ENCODE data around the gene ANO6. TPM values are rescaled to one million over a fixed set of nuclear protein-coding genes. Genes with fewer than 3 reads are reported as not detected.

Gene ANO6
- total and polyA plus RNA-seq, 5 donors: 14.4 to 51.0 (median 46.8) TPM

DNA sequence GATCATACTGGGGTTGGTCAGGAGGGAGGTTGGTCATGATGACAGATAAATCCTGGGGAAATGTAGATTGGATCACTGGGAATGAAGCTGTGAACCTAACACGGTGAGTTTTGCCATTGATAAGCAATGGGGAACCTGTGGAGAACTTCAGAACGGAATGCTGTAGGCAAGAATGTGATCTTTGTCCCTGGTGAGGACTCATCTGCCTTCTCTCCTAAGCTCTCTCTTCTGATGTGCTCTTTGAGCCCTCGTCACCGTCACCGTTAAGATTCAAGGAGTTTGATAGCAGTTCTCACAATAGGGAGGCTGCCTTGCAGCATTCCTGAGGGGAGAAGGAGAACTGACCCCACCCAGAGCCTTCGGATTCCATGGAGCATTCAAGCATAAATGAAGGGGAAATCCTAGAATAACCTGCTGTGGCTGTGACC lies 217.6 kb downstream of the ANO6 start:
- Histone ChIP-seq H3K9me3 (ENCODE audit: control insufficient read depth, low read length) (no peaks in the 10 kb centered on the region), H3K27ac (ENCODE audit: low read length) (no peak overlapping the region), H3K4me3 (ENCODE audit: low read length) (no peak overlapping the region), H3K27me3 (ENCODE audit: control insufficient read depth, insufficient read depth) (no peaks in the 10 kb centered on the region), H3K4me1 (ENCODE audit: control insufficient read depth, insufficient read depth, low read length) (peaks cover 6% of the 10 kb centered on the region)
- ATAC-seq (no peak), DNase-seq (no peak)
- WGBS: 69% methylated on average over 6 of the region's 6 CpGs
- intact Hi-C loops (cut with DNase I): no loop called here

DNA sequence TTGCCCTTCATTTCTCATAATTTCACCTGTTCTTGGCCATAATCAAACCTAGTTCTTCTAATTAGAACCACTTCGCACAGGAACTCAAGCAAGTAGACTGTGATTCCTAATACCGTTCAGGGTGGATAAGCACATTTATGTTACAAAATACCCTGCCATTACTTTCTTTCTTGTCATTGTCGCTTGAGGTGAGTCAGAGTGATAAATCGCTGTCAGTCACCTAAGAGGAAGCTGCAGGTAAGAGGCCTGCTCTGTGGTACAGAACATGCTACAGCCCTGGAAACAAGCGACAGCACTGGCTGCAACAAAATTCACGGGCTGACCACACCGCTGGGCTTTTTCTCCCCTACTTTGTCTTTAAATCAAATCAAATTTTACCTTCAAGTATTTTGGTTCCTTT lies 218.2 kb downstream of the ANO6 start:
- no peak overlapping the region for H3K4me3 ChIP-seq (ENCODE audit: low read length)
- ATAC-seq (no peak), DNase-seq (no peak)
- WGBS: 96% methylated on average over 7 of the region's 7 CpGs
- no peaks in the 10 kb centered on the region for H3K27me3 ChIP-seq (ENCODE audit: control insufficient read depth, insufficient read depth)
- intact Hi-C loops (cut with DNase I): no loop called here
- peaks cover 6% of the 10 kb centered on the region for H3K4me1 ChIP-seq (ENCODE audit: control insufficient read depth, insufficient read depth, low read length)
- no peak overlapping the region for H3K27ac ChIP-seq (ENCODE audit: low read length)
- no peaks in the 10 kb centered on the region for H3K9me3 ChIP-seq (ENCODE audit: control insufficient read depth, low read length)

DNA sequence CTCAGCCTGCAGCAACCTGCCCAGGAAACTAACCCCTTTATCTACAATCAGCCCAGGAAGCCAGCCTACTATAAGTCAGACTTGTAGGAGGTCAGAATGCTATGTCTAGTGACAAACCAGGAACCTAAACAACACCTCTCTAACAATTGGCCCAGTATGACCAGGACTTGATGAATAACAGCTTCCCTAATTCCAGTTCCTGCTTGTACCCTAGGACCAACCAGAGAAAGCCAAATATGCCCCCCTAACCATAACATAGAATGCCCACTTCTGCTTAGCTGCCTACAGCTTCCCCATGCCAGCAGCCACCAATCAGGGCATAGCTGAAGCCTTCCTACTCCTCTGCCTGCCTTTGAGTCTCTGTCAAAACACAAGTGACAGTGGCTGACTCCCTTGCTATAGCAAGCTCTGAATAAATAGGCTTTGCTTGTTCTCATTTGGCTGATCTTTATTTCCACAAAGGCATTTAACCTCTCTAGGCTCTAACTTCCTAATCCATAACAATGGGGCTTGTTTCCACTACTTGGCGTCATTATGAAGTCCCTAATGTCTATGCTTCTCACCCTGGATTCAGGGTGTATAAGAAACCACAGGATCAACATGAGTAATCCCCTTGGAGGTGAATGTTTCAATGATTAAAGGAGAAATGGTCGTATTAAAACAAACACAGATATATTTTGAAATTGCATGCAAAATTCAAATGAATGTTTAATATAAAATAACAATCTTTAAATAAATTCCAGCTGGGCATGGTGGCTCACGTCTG lies 220.2 kb downstream of the ANO6 start:
- Histone ChIP-seq H3K4me1 (ENCODE audit: control insufficient read depth, insufficient read depth, low read length) (peaks cover 6% of the 10 kb centered on the region), H3K9me3 (ENCODE audit: control insufficient read depth, low read length) (no peaks in the 10 kb centered on the region), H3K4me3 (ENCODE audit: low read length) (no peak overlapping the region), H3K27me3 (ENCODE audit: control insufficient read depth, insufficient read depth) (no peaks in the 10 kb centered on the region), H3K27ac (ENCODE audit: low read length) (no peak overlapping the region)
- 84% methylated on average over 3 of the region's 3 CpGs for WGBS
- ATAC-seq (peak; percentile 51 to 64), DNase-seq (peak in 1 of 3 donors; percentile 24)
- intact Hi-C loops (cut with DNase I): no loop called here

DNA sequence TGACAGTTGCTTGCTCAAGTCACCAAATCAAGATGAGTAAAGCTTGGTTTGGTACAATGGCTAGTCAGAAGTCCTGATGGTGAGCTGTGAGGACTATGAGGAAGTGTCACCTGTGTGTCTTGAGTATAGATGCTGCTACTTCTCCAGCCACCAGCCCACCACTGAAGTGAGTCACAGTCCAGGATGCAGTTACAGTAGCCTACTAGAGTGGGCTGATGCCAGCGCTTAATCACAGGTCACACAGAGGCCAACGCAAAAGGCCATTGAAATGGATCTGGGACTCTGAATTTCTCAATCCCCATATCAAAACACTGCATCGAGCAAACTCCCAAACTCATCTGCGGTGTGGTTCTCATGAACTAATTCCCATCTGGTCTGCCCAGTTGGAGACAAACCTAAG lies 223.1 kb downstream of the ANO6 start:
- peaks cover 5% of the 10 kb centered on the region for H3K4me1 ChIP-seq (ENCODE audit: control insufficient read depth, insufficient read depth, low read length)
- no peaks in the 10 kb centered on the region for H3K27me3 ChIP-seq (ENCODE audit: control insufficient read depth, insufficient read depth)
- intact Hi-C loops (cut with DNase I): no loop called here
- DNase-seq: no peak
- no peak overlapping the region for H3K27ac ChIP-seq (ENCODE audit: low read length)
- ATAC-seq: no peak
- no peak overlapping the region for H3K4me3 ChIP-seq (ENCODE audit: low read length)
- H3K9me3 ChIP-seq (ENCODE audit: control insufficient read depth, low read length): no peaks in the 10 kb centered on the region
- WGBS: 96% methylated on average over 4 of the region's 4 CpGs

DNA sequence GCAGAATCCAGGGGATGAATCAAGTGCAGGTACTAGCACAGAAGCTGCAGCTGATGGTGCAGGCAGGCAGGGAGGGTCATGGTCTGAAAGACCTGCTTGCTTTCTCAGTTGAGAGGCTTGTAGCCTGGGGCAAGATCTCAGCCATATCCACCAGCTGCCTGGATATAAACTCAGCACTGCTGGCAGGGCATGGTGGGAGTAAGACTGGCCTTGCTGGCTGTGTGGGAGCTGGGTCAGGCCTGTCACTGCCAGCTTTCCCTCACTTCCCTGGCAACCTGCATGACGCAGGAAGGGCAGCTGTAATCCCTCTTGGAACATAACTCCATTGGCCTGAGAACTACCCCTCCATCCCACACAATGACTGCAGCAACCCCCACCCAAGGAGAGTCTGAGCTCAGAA lies 230.1 kb downstream of the ANO6 start:
- DNase-seq (no peak), ATAC-seq (no peak)
- intact Hi-C loops (cut with DNase I): no loop called here
- Histone ChIP-seq H3K4me3 (ENCODE audit: low read length) (no peak overlapping the region), H3K27me3 (ENCODE audit: control insufficient read depth, insufficient read depth) (no peaks in the 10 kb centered on the region), H3K9me3 (ENCODE audit: control insufficient read depth, low read length) (no peaks in the 10 kb centered on the region), H3K27ac (ENCODE audit: low read length) (no peak overlapping the region), H3K4me1 (ENCODE audit: control insufficient read depth, insufficient read depth, low read length) (no peaks in the 10 kb centered on the region)
- 77% methylated on average over 1 of the region's 1 CpG for WGBS

DNA sequence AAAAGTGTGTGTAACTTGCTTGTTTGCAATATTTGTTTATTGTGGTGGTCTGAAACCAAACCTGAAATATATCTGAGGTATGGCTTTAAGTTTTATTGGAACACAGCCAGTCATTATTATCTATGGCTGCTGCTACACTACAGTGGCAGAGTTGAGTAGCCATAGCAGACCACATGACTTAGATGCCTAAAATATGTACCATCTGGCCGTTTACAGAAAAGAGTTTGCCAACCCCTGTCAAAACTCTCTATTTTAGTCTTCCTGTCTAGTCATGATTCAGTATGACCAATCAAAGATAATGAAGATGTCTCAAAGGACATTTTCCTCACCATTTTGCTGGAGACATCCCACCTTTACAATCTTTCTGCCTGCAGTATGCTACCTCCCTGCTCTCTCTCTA lies 242.3 kb downstream of the ANO6 start:
- 12% methylated on average over 1 of the region's 1 CpG for WGBS
- DNase-seq (no peak), ATAC-seq (no peak)
- Histone ChIP-seq H3K27ac (ENCODE audit: low read length) (no peak overlapping the region), H3K9me3 (ENCODE audit: control insufficient read depth, low read length) (no peaks in the 10 kb centered on the region), H3K4me3 (ENCODE audit: low read length) (no peak overlapping the region), H3K27me3 (ENCODE audit: control insufficient read depth, insufficient read depth) (no peaks in the 10 kb centered on the region), H3K4me1 (ENCODE audit: control insufficient read depth, insufficient read depth, low read length) (no peaks in the 10 kb centered on the region)
- intact Hi-C loops (cut with DNase I): no loop called here

DNA sequence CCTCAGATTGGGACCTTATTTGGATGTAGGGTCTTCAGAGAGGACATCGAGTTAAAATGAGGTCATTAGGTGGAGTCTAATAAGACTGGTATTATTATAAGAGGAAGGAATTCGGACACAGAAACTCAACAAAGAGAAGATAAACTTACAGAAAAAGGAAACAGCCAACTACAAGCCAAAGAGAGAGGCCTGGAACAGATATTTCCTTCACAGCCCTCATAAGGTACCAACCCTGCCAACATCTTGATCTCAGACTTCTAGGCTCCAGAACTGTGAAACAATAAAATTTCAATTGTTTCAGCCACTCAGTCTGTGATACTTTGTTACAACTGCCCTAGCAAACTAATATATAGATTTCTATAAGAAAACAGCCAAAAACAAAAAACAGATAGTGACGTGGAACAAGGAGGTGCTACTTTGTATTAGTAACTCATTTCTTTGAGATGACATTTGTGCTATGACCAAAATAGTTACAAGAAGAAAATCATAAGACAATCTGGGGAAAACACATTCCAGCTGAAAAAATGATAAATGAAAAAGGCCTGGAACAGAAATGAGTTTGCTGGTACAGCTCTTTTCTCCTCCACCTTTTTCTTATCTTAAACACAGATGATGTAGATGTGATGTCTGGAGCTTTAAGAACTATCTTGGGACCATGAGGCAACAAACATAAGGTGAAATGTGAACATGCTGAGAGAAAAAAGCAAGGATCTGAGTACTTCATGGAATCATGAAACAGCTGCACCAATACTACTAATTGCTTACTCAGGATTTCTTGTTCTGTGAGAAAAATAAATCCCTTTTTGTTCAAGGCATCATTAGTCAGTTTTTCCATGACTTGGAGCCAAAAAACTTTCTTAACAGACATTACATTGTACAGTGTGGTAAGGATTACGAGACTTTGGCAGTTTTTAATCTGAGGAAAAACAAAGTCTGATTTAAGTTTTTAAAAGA lies 243.2 kb downstream of the ANO6 start:
- no peaks in the 10 kb centered on the region for H3K27me3 ChIP-seq (ENCODE audit: control insufficient read depth, insufficient read depth)
- ATAC-seq: peak; percentile 82 to 86
- H3K4me1 ChIP-seq (ENCODE audit: control insufficient read depth, insufficient read depth, low read length): no peaks in the 10 kb centered on the region
- 41% methylated on average over 4 of the region's 4 CpGs for WGBS
- H3K27ac ChIP-seq (ENCODE audit: low read length): no peak overlapping the region
- intact Hi-C loops (cut with DNase I): no loop called here
- DNase-seq: no peak
- H3K9me3 ChIP-seq (ENCODE audit: control insufficient read depth, low read length): no peaks in the 10 kb centered on the region
- H3K4me3 ChIP-seq (ENCODE audit: low read length): no peak overlapping the region

DNA sequence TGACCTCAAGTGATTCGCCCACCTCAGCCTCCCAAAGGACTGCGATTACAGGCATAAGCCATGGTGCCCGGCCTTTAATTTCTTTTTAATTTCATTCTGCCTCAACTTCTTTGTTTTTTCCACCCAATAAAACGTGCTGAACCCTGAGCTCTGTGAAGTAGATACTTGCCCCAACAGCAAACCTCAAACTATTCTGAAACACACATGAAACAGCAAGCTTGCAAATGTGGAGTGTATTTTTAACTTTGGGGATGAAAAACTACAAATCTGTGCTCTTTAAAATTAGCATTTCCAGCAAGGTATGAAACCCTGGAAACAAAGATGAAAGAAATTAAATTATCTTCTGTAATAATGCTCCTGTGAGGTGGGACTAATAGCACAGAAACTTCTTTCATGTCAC lies 246.6 kb downstream of the ANO6 start:
- DNase-seq (no peak), ATAC-seq (no peak)
- Histone ChIP-seq H3K4me1 (ENCODE audit: control insufficient read depth, insufficient read depth, low read length) (no peaks in the 10 kb centered on the region), H3K9me3 (ENCODE audit: control insufficient read depth, low read length) (no peaks in the 10 kb centered on the region), H3K27me3 (ENCODE audit: control insufficient read depth, insufficient read depth) (no peaks in the 10 kb centered on the region), H3K4me3 (ENCODE audit: low read length) (no peak overlapping the region), H3K27ac (ENCODE audit: low read length) (no peak overlapping the region)
- whole genome bisulfite sequencing: 84% methylated on average over 4 of the region's 4 CpGs
- intact Hi-C loops (cut with DNase I): no loop called here

DNA sequence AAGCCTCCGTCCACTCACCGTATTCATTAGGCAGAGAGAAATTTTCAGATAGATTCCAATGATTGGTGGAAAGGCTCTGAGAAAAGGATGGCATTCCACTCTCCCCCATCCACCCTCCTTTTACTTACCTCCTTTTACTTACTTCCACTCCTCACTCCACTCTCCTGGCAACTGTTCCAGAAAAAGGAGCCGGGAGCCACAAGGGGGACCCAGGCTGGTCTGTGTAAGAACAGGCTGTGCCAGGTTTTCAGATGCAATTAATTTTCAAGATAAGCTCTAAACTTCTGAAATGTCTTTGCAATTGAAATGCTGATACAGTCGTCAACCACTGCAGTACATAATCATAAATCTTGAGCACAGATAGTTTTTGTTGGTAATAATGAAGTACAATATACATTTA lies 248.8 kb downstream of the ANO6 start:
- no peak overlapping the region for H3K4me3 ChIP-seq (ENCODE audit: low read length)
- peak in 2 of 3 donors; percentile 46 to 64 for DNase-seq
- no peak overlapping the region for H3K27ac ChIP-seq (ENCODE audit: low read length)
- peak in 1 of 2 donors; percentile 48 for ATAC-seq
- 56% methylated on average over 4 of the region's 4 CpGs for WGBS
- H3K4me1 ChIP-seq (ENCODE audit: control insufficient read depth, insufficient read depth, low read length): no peaks in the 10 kb centered on the region
- no peaks in the 10 kb centered on the region for H3K27me3 ChIP-seq (ENCODE audit: control insufficient read depth, insufficient read depth)
- H3K9me3 ChIP-seq (ENCODE audit: control insufficient read depth, low read length): no peaks in the 10 kb centered on the region
- intact Hi-C loops (cut with DNase I): no loop called here

DNA sequence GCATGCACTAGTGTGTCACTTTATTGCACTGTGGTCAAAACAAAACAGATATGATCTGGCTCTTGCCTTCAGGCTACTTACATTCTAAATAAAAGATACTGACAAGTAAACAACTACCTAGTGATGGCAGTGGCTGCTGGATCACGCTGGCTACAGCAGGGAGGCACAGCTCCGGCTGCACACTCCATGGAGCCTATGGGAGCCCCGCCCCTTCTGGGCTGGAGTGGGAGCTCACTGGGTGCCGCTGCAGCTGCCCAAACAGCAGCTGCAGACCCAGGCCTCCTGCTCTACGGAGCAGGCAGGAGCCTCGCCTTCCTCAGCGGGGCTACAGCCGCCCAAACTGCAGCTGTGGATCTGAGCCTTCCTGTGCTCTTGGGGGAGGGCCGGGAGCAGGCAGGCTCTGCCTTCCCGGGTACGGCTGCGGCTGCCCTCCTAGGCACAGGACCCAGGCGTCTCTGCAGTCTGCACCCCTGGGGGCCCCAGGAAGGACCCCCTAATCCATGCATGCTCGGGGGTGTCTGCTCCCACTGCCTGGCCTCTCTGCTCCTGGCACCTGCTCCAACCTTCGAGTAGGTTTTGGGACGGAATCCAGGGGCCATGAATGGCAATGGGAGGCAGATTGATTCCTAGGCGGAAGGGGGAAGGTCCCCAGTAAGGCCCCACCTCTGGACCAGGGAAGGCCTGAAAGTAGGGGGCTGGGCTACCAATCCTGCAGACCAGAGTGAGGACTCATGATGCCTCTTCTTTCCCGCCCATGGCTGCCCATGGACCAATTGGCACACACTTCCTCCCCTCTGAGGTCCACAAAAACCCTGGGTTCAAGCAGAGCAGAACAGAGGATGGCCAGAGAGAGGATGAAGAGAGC lies 253.1 kb downstream of the ANO6 start:
- intact Hi-C loops (cut with DNase I): no loop called here
- no peak for ATAC-seq
- Histone ChIP-seq H3K9me3 (ENCODE audit: control insufficient read depth, low read length) (no peaks in the 10 kb centered on the region), H3K27ac (ENCODE audit: low read length) (no peak overlapping the region), H3K4me3 (ENCODE audit: low read length) (no peak overlapping the region), H3K4me1 (ENCODE audit: control insufficient read depth, insufficient read depth, low read length) (no peaks in the 10 kb centered on the region), H3K27me3 (ENCODE audit: control insufficient read depth, insufficient read depth) (no peaks in the 10 kb centered on the region)
- DNase-seq: no peak
- WGBS: 88% methylated on average over 18 of the region's 18 CpGs
